K562 (cell line): ENCODE measurements around the gene PIP5KL1. TPM values are rescaled to one million over a fixed set of nuclear protein-coding genes. Genes with fewer than 3 reads are reported as not detected.

Source experiments
- CBX8 ChIP-seq: fragments of 200-600 bp; sonication (generic); IDR thresholded peaks from 2 replicates; pipeline ENCODE4 v1.6.1; 2012; ENCODE audit warnings: borderline replicate concordance, mixed run types, low read depth, mild to moderate bottlenecking, moderate library complexity, mixed read lengths, low read length, control low read depth, inconsistent platforms; ENCODE audit not compliant: poor library complexity, severe bottlenecking; ENCODE audit errors: extremely low read depth
- HDGF ChIP-seq: fragments of 450-650 bp; IDR thresholded peaks from 2 replicates; pipeline ENCODE4 v1.6.1; 2016
- HIVEP1 ChIP-seq: fragments of 250-450 bp; sonication (Bioruptor Pico); IDR thresholded peaks from 2 replicates; pipeline ENCODE4 v1.4.0; 2020; ENCODE audit warnings: mild to moderate bottlenecking
- KDM4B ChIP-seq, 2 experiments: fragments of 450-650 bp in 1 of 2; sonication (generic) in 1 of 2; IDR thresholded peaks; 2 replicates each; pipeline ENCODE4 v1.6.1; 2016 to 2017; ENCODE audit warnings: borderline replicate concordance in 2 of 2, antibody characterized with exemption in 1 of 2, low read depth in 1 of 2, mild to moderate bottlenecking in 1 of 2
- MCM3 ChIP-seq: fragments of 450-650 bp; IDR thresholded peaks from 2 replicates; pipeline ENCODE4 v1.6.1; 2016
- NCOA1 ChIP-seq: fragments of 450-650 bp; IDR thresholded peaks from 2 replicates; pipeline ENCODE4 v1.6.1; 2016; ENCODE audit warnings: low read depth
- NEUROD1 ChIP-seq: fragments of 150-350 bp; IDR thresholded peaks from 2 replicates; pipeline ENCODE4 v1.6.1; 2014; ENCODE audit warnings: borderline replicate concordance, low read length, low read depth; ENCODE audit not compliant: partially characterized antibody
- NR2C1 ChIP-seq, 2 experiments: fragments of 450-650 bp; IDR thresholded peaks; 2 replicates each; pipeline ENCODE4 v1.6.1; 2017; ENCODE audit warnings: mild to moderate bottlenecking in 2 of 2, antibody characterized with exemption in 1 of 2, inconsistent platforms in 1 of 2, missing compliant biosample characterization in 1 of 2, missing genetic modification characterization in 1 of 2
- POLR2B ChIP-seq: fragments of 450-650 bp; IDR thresholded peaks from 2 replicates; pipeline ENCODE4 v1.6.1; 2018; ENCODE audit warnings: low read depth; ENCODE audit not compliant: partially characterized antibody
- RFX1 ChIP-seq: fragments of 450-650 bp; IDR thresholded peaks from 2 replicates; pipeline ENCODE4 v1.6.1; 2016; ENCODE audit warnings: mild to moderate bottlenecking, moderate library complexity
- RHOXF2B ChIP-seq: fragments of 250-450 bp; sonication (Bioruptor Pico); conservative IDR thresholded peaks from 2 replicates; pipeline ENCODE4 v1.5.1; 2021
- SMAD4 ChIP-seq: fragments of 250-450 bp; sonication (Bioruptor Pico); conservative IDR thresholded peaks from 2 replicates; pipeline ENCODE4 v1.8.0; 2021; ENCODE audit warnings: inconsistent platforms, mild to moderate bottlenecking, moderate library complexity
- TAF7 ChIP-seq: fragments of 450-650 bp; IDR thresholded peaks from 2 replicates; pipeline ENCODE4 v1.6.1; 2016; ENCODE audit warnings: missing genetic modification characterization, missing compliant biosample characterization
- TCF3 ChIP-seq: sonication (generic); formaldehyde crosslinking; IDR thresholded peaks from 2 replicates; pipeline ENCODE4 v1.4.0; 2020; ENCODE audit warnings: mild to moderate bottlenecking, missing genetic modification reagents
- ZNF143 ChIP-seq: sonication (generic); formaldehyde crosslinking; IDR thresholded peaks from 2 replicates; pipeline ENCODE4 v1.9.0; 2022; ENCODE audit warnings: mild to moderate bottlenecking, missing genetic modification reagents
- ZNF239 ChIP-seq: fragments of 250-450 bp; sonication (Bioruptor Pico); IDR thresholded peaks from 2 replicates; pipeline ENCODE4 v1.4.0; 2020; ENCODE audit warnings: mild to moderate bottlenecking
- polyA plus RNA-seq, 8 experiments: library from polyadenylated mRNA; depleted of rRNA in 4 of 8; stranded (reverse) in 5 of 8; unstranded in 3 of 8; fragments of >200 nt; fragmentation: Nextera tagmentation in 2 of 8; fragmentation: Illumina TruSeq in 1 of 8; extraction: Ambion mirVana in 2 of 8; extraction: Trizol in 1 of 8; gene quantifications; 2 replicates each; pipeline versions ENCODE4 v1.2.1 to v1.2.3, GENCODE V29; 2011 to 2014; ENCODE audit warnings: inconsistent platforms in 1 of 8, missing spikeins in 1 of 8
- total RNA-seq, 7 experiments: library from RNA; depleted of rRNA in 6 of 7; stranded (reverse); fragments of >200 nt in 6 of 7; fragmentation: Illumina TruSeq in 2 of 7; extraction: Trizol in 2 of 7; gene quantifications; 2 replicates each; pipeline versions ENCODE4 v1.2.1 to v1.2.3, GENCODE V29; 2011 to 2021; ENCODE audit warnings: low replicate concordance in 1 of 7
- TF ChIP-seq, protein P1 (sequence below): fragments of 250-450 bp; sonication (Bioruptor Pico); IDR thresholded peaks from 2 replicates; pipeline ENCODE4 v1.4.0; 2020; ENCODE audit warnings: mild to moderate bottlenecking, moderate library complexity
- TF ChIP-seq, protein P2 (sequence below), 3 experiments: fragments of 200-800 bp in 1 of 3; sonication (Bioruptor generic) in 1 of 3; sonication (generic) in 1 of 3; formaldehyde crosslinking in 1 of 3; IDR thresholded peaks; 2 replicates each; pipeline versions ENCODE4 v1.6.1 to v1.8.0; 2016 to 2022; ENCODE audit warnings: mild to moderate bottlenecking in 2 of 3, missing compliant biosample characterization in 2 of 3, missing genetic modification characterization in 2 of 3, missing genetic modification reagents in 1 of 3

The PIP5KL1 gene
- total and polyA plus RNA-seq, 9 of the 15 experiments (the other 6 are each of a cell fraction or from before 2014, with no cell fraction given), result 0.18 to 4.8 (median 1.2) TPM

DNA sequence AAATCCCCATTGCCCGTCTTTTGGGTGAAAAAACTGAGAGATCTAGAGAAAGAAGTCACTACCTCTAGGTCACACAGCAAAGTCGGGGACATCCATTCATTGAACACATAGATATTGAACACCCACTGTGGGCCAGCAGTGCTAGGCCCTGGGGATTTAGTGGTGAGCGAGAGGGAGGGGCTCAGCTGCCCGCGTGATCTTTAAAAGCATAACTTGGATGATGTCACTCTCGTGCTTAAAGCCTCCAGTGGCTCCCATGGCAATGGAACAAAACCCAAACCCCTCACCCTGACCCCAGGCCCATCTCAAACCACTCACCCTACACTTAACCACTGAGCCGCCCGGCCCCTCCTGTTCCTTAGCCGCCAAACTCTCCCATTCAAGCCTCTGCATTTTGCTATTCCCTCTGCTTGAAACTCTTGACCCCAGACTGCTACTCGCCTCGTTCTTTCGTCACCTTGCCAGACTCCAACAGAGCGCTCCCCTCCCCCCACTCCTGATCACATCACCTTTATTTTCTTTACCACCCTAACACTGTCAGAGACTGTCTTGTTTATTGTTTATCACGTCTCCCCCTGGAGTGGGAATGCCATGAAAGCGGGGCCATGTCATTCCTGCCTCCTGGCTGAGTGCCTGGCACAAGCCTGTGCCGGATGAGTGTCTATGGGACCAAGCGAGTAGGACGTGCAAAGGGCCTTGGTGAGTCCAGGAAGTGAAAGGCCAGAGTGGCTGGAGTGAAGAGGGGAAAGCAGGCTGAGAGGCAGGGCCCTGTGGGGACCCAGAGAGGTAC, 710 bp upstream of the PIP5KL1 start (continued):
- TF ChIP-seq, protein P1, sequence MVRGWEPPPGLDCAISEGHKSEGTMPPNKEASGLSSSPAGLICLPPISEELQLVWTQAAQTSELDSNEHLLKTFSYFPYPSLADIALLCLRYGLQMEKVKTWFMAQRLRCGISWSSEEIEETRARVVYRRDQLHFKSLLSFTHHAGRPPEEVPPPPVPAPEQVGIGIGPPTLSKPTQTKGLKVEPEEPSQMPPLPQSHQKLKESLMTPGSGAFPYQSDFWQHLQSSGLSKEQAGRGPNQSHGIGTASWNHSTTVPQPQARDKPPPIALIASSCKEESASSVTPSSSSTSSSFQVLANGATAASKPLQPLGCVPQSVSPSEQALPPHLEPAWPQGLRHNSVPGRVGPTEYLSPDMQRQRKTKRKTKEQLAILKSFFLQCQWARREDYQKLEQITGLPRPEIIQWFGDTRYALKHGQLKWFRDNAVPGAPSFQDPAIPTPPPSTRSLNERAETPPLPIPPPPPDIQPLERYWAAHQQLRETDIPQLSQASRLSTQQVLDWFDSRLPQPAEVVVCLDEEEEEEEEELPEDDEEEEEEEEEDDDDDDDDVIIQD (CRISPR knock-in tag), result no peak
- TF ChIP-seq MCM3, result no peak
- TF ChIP-seq ZNF239 (CRISPR knock-in tag), result no peak
- no peak for TF ChIP-seq CBX8
- no peak for TF ChIP-seq TAF7
- TF ChIP-seq, protein P2, sequence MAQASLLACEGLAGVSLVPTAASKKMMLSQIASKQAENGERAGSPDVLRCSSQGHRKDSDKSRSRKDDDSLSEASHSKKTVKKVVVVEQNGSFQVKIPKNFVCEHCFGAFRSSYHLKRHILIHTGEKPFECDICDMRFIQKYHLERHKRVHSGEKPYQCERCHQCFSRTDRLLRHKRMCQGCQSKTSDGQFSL (CRISPR knock-in tag; IDR thresholded peaks at IDR 0.05), result 0 out of 2 replicates have a peak, but pooled peaks have one; percentile 40
- TF ChIP-seq, protein P2 (tag; IDR thresholded peaks at IDR 0.05), result no peak
- TF ChIP-seq RFX1, result no peak
- TF ChIP-seq HIVEP1 (CRISPR knock-in tag), result no peak
- no peak for TF ChIP-seq ZNF143
- TF ChIP-seq KDM4B (IDR thresholded peaks at IDR 0.05; ENCODE audit: borderline replicate concordance in 2 of 2, low read depth in 1 of 2), result 0 out of 4 replicates have a peak, but pooled peaks of 1 of the 2 experiments have one; percentile 50
- peak; percentile 70 for TF ChIP-seq SMAD4
- TF ChIP-seq TCF3, result no peak
- peak; percentile 17 for TF ChIP-seq POLR2B
- peak; percentile 30 for TF ChIP-seq NEUROD1
- peak; percentile 93; the same call in 1 of the 2 replicates for TF ChIP-seq HDGF
- TF ChIP-seq NR2C1 (IDR thresholded peaks at IDR 0.05), result no peak
- no peak; the same call in none of the 2 replicates for TF ChIP-seq NR2C1 (tag; IDR thresholded peaks at IDR 0.05)
- peak; percentile 61 for TF ChIP-seq NCOA1
- no peak for TF ChIP-seq RHOXF2B (CRISPR knock-in tag)
